Measurements from ENCODE around the gene PDE10A. TPM values are rescaled to one million over a fixed set of nuclear protein-coding genes. Genes with fewer than 3 reads are reported as not detected.

Gene PDE10A
- total and polyA plus RNA-seq, 2 of the 8 experiments (the other 6 are each of a cell fraction or from before 2014, with no cell fraction given): 1.1 to 2.4 TPM

- H2AFZ ChIP-seq (ENCODE audit: low read length): peak overlapping the region; percentile 32; the same call in 1 of the 2 replicates
- H3K14ac ChIP-seq (ENCODE audit: insufficient read length): no peak overlapping the region
- no peak overlapping the region for H3K27ac ChIP-seq (ENCODE audit: low read depth, low read length)
- H2BK15ac ChIP-seq (ENCODE audit: low read length): no peak overlapping the region
- no peaks in the 10 kb centered on the region for H3K27me3 ChIP-seq (replicated peaks in 1 of 4; ENCODE audit: control insufficient read depth in 3 of 4, extremely low read depth in 1 of 4, insufficient read depth in 3 of 4, low read length in 3 of 4)
- no peaks in the 10 kb centered on the region for H3K9me3 ChIP-seq (ENCODE audit: insufficient read depth in 2 of 2, low read depth in 1 of 2, low read length in 1 of 2)
- H3K9ac ChIP-seq (replicated peaks in 1 of 4; ENCODE audit: extremely low read depth in 1 of 4, low read depth in 3 of 4, low read length in 3 of 4): no peak overlapping the region
- 85% methylated on average over 6 of the region's 6 CpGs; no CpG with 5 or more reads in 1 of the 2 experiments for WGBS, 2 experiments (ENCODE audit: extremely low coverage in 1 of 2, insufficient coverage in 1 of 2, insufficient read length in 1 of 2, insufficient replicate concordance in 2 of 2, low coverage in 1 of 2, low lambda C conversion rate in 2 of 2, missing lambda C conversion rate in 1 of 2)
- H3K23ac ChIP-seq (ENCODE audit: insufficient read length): no peak overlapping the region
- no peak overlapping the region for H2BK120ac ChIP-seq (replicated peaks; ENCODE audit: low read depth, low read length)
- no peak overlapping the region for H2BK20ac ChIP-seq (ENCODE audit: low read length)
- no peak overlapping the region for H3K4ac ChIP-seq (replicated peaks; ENCODE audit: insufficient read length, low read depth, low read length)
- no peak overlapping the region for H4K5ac ChIP-seq (ENCODE audit: insufficient read length, low read depth, low read length)
- no peak overlapping the region for H2AK5ac ChIP-seq (ENCODE audit: low read depth, low read length)
- no peak overlapping the region for H2BK12ac ChIP-seq (ENCODE audit: low read depth, low read length)
- H3K4me1 ChIP-seq (replicated peaks in 1 of 4; ENCODE audit: control insufficient read depth in 3 of 4, insufficient read depth in 4 of 4, low read length in 3 of 4): no peaks in the 10 kb centered on the region
- DNase-seq (ENCODE audit: low read depth in 1 of 2, low spot score in 2 of 2): no peak
- no peaks in the 10 kb centered on the region for H3K23me2 ChIP-seq (ENCODE audit: low read depth, low read length)
- H3K4me3 ChIP-seq (ENCODE audit: extremely low read depth in 1 of 4, insufficient read depth in 2 of 4, low read depth in 3 of 4, low read length in 4 of 4): no peak overlapping the region
- CTCF ChIA-PET (ENCODE audit: partially characterized antibody): no interaction called here
- no peak overlapping the region for H3K18ac ChIP-seq (ENCODE audit: extremely low read depth, low read length)
- POLR2A ChIA-PET (ENCODE audit: partially characterized antibody): no interaction called here
- no peaks in the 10 kb centered on the region for H4K20me1 ChIP-seq (replicated peaks in 1 of 2; ENCODE audit: control insufficient read depth in 1 of 2, insufficient read depth in 2 of 2, low read length in 2 of 2)
- no peak overlapping the region for H4K91ac ChIP-seq (replicated peaks; ENCODE audit: insufficient read length, low read length)
- no peak overlapping the region for H3K4me2 ChIP-seq (ENCODE audit: insufficient read depth in 1 of 2, low read depth in 2 of 2, low read length in 2 of 2)
- no peaks in the 10 kb centered on the region for H3K79me2 ChIP-seq (ENCODE audit: control insufficient read depth in 1 of 2, insufficient read depth in 2 of 2, low read length in 2 of 2)
- no peaks in the 10 kb centered on the region for H3K36me3 ChIP-seq (ENCODE audit: control insufficient read depth in 2 of 4, insufficient read depth in 4 of 4, low read length in 3 of 4)
- no peaks in the 10 kb centered on the region for H3K79me1 ChIP-seq (ENCODE audit: low read depth, low read length)
- no peak overlapping the region for H3K56ac ChIP-seq (replicated peaks; ENCODE audit: insufficient read length, low read depth, low read length)
- FAIRE-seq: no peak
- H4K8ac ChIP-seq (ENCODE audit: extremely low read depth, insufficient read depth, low read length): no peak overlapping the region
- no peak overlapping the region for H2BK5ac ChIP-seq (ENCODE audit: low read depth, low read length)
- TF ChIP-seq ATF3 (IDR thresholded peaks at IDR 0.05; ENCODE audit: insufficient read depth, low read depth, low read length) (no peak), CTBP2 (IDR thresholded peaks at IDR 0.05; ENCODE audit: borderline replicate concordance, insufficient read depth, insufficient read length, low read length) (no peak), SP1 (IDR thresholded peaks at IDR 0.05; ENCODE audit: low read depth, low read length) (no peak), MAX (IDR thresholded peaks at IDR 0.05) (0 out of 2 replicates have a peak, but pooled peaks have one; percentile 27), E2F6 (IDR thresholded peaks at IDR 0.05) (peak; percentile 83), SIN3A (conservative IDR thresholded peaks at IDR 0.05 in 1 of 2, IDR thresholded peaks at IDR 0.05 in 1 of 2; ENCODE audit: low read depth in 1 of 2, low read length in 2 of 2) (no peak), EGR1 (IDR thresholded peaks at IDR 0.05; ENCODE audit: borderline replicate concordance, low read depth, low read length) (no peak), CHD2 (IDR thresholded peaks at IDR 0.05; ENCODE audit: low read length) (no peak), CEBPB (IDR thresholded peaks at IDR 0.05; ENCODE audit: low read depth, low read length) (no peak), ATF2 (IDR thresholded peaks at IDR 0.05; ENCODE audit: low read length) (no peak), BRCA1 (IDR thresholded peaks at IDR 0.05; ENCODE audit: low read depth, low read length) (no peak), JUND (IDR thresholded peaks at IDR 0.05; ENCODE audit: low read length) (no peak)
Observed at GRCh38 chr6:165292657-165293056, 370.4 kb downstream of the PDE10A start.
